Putamen (tissue), 1 donor: ENCODE results near the gene PM20D2.
"Not testable (repeated sequence)": the region's sequence is repeated elsewhere in the genome, so short reads cannot be mapped to it uniquely, and the experiment has no call there.

ENCODE experiments used
- DNase-seq: peaks from one replicate; pipeline ENCODE4 v3.0.0-alpha.2; 2016; ENCODE audit warnings: low spot score

Gene PM20D2

GRCh38 chr6:89145956-89146717 lies at the start of gene PM20D2:
PM20D2 (plus strand) TSS chr6:89146055; CDS start chr6:89146145, 90 bp downstream.
- peak; percentile 51 for DNase-seq

GRCh38 chr6:89098461-89098860 lies 47.4 kb upstream of the PM20D2 start:
- DNase-seq, result no peak

- DNase-seq, result no peak
Observed at GRCh38 chr6:89100114-89100513, 45.7 kb upstream of the PM20D2 start.

- no peak for DNase-seq
Observed at GRCh38 chr6:89110284-89110683, 35.6 kb upstream of the PM20D2 start.

- DNase-seq, result peak; percentile 24
Observed at GRCh38 chr6:89111933-89112332, 33.9 kb upstream of the PM20D2 start.

GRCh38 chr6:89116702-89117101 lies 29.2 kb upstream of the PM20D2 start:
- no peak for DNase-seq

GRCh38 chr6:89117211-89118108 lies 28.4 kb upstream of the PM20D2 start, which contains the start of gene SRSF12:
SRSF12 (minus strand) TSS chr6:89118071; CDS start chr6:89117887, 184 bp downstream.
- DNase-seq, result peak; percentile 9

GRCh38 chr6:89118931-89119330 lies 26.9 kb upstream of the PM20D2 start:
- no peak for DNase-seq

- no peak for DNase-seq
Observed at GRCh38 chr6:89120371-89120770, 25.5 kb upstream of the PM20D2 start.

GRCh38 chr6:89121934-89122333 lies 23.9 kb upstream of the PM20D2 start:
- no peak for DNase-seq

GRCh38 chr6:89122625-89123024 lies 23.2 kb upstream of the PM20D2 start:
- DNase-seq, result peak; percentile 19

- DNase-seq, result not testable (repeated sequence)
Observed at GRCh38 chr6:89128256-89128671, 17.6 kb upstream of the PM20D2 start.

GRCh38 chr6:89131599-89131998 lies 14.3 kb upstream of the PM20D2 start:
- DNase-seq, result no peak

GRCh38 chr6:89132057-89132456 lies 13.8 kb upstream of the PM20D2 start:
- no peak for DNase-seq

- DNase-seq, result no peak
Observed at GRCh38 chr6:89133981-89134380, 11.9 kb upstream of the PM20D2 start.

- no peak for DNase-seq
Observed at GRCh38 chr6:89134723-89135122, 11.1 kb upstream of the PM20D2 start.

- no peak for DNase-seq
Observed at GRCh38 chr6:89138173-89138572, 7.7 kb upstream of the PM20D2 start.

- no peak for DNase-seq
Observed at GRCh38 chr6:89139509-89140346, 6.1 kb upstream of the PM20D2 start.

GRCh38 chr6:89140347-89141156 lies 5.3 kb upstream of the PM20D2 start:
- no peak for DNase-seq

- no peak for DNase-seq
Observed at GRCh38 chr6:89144354-89144906, 1.4 kb upstream of the PM20D2 start.
